IMR-90 (cell line): ENCODE measurements around the gene SLC5A10. TPM values are rescaled to one million over a fixed set of nuclear protein-coding genes. Genes with fewer than 3 reads are reported as not detected.

Experiments
- ATAC-seq: fragments of 200-7000 bp; cut with Tn5 transposase; 2 replicates; pipeline ENCODE4 v1.9.1; 2020; ENCODE audit warnings: low read depth, mild to moderate bottlenecking, moderate library complexity
- BruUV-seq: library from RNA; stranded (reverse); fragments of 400-500 nt; replicated peaks from 2 replicates; lab custom pipeline; 2021; lab: Mats Ljungman, UMichigan
- CTCF ChIA-PET: fragments of 300-600 bp; formaldehyde crosslinking; extraction: SDS; loops from one replicate; lab custom pipeline; 2021; ENCODE audit warnings: antibody characterized with exemption; lab: Yijun Ruan, JAX
- POLR2A ChIA-PET: fragments of 300-600 bp; sonication (Branson Sonifier 250); formaldehyde crosslinking; loops from one replicate; lab custom pipeline; 2022; ENCODE audit warnings: antibody characterized with exemption; ENCODE audit not compliant: unreplicated experiment; lab: Charles Lee
- DNase-seq: peaks from one replicate; pipeline ENCODE4 v3.0.0; 2013
- H2AFZ ChIP-seq: replicated peaks from 2 replicates; pipeline ENCODE3; 2013; ENCODE audit warnings: low read length, mild to moderate bottlenecking; ENCODE audit not compliant: poor library complexity
- H2AK5ac ChIP-seq: 2 replicates; pipeline ENCODE4 v1.6.1; 2013; ENCODE audit warnings: low read depth, low read length, inconsistent platforms
- H2AK9ac ChIP-seq: replicated peaks from 2 replicates; pipeline ENCODE3; 2013; ENCODE audit warnings: mild to moderate bottlenecking, low read depth, low read length, moderate library complexity; ENCODE audit not compliant: poor library complexity
- H2BK120ac ChIP-seq: 2 replicates; pipeline ENCODE4 v1.6.1; 2013; ENCODE audit warnings: low read depth, low read length, inconsistent platforms
- H2BK15ac ChIP-seq: 3 replicates; pipeline ENCODE4 v1.6.1; 2013; ENCODE audit warnings: low read depth, low read length, inconsistent platforms
- H2BK20ac ChIP-seq: 2 replicates; pipeline ENCODE4 v1.6.1; 2013; ENCODE audit warnings: low read depth, mild to moderate bottlenecking, inconsistent platforms, low read length, moderate library complexity
- H2BK5ac ChIP-seq: 2 replicates; pipeline ENCODE4 v1.6.1; 2013; ENCODE audit warnings: mild to moderate bottlenecking, low read depth, low read length, inconsistent platforms; ENCODE audit not compliant: poor library complexity, severe bottlenecking
- H3K14ac ChIP-seq: replicated peaks from 2 replicates; pipeline ENCODE4 v1.6.1; 2013; ENCODE audit warnings: low read depth, low read length, inconsistent platforms
- H3K18ac ChIP-seq: 2 replicates; pipeline ENCODE4 v1.6.1; 2013; ENCODE audit warnings: low read depth, low read length, control low read depth
- H3K23ac ChIP-seq: 2 replicates; pipeline ENCODE4 v1.6.1; 2013; ENCODE audit warnings: low read depth, low read length, inconsistent platforms
- H3K27ac ChIP-seq: 2 replicates; pipeline ENCODE4 v1.5.1; 2013; ENCODE audit warnings: mild to moderate bottlenecking, control low read depth, low read length; ENCODE audit not compliant: insufficient read depth
- H3K27me3 ChIP-seq: 2 replicates; pipeline ENCODE4 v1.6.1; 2013; ENCODE audit warnings: low read length; ENCODE audit not compliant: control insufficient read depth, insufficient read depth
- H3K36me3 ChIP-seq: 2 replicates; pipeline ENCODE4 v1.6.1; 2013; ENCODE audit warnings: low read length, mixed read lengths; ENCODE audit not compliant: control insufficient read depth, insufficient read depth
- H3K4ac ChIP-seq: 2 replicates; pipeline ENCODE4 v1.6.1; 2013; ENCODE audit warnings: low read depth, low read length, inconsistent platforms
- H3K4me1 ChIP-seq: 2 replicates; pipeline ENCODE4 v1.6.1; 2013; ENCODE audit warnings: low read length, mixed read lengths; ENCODE audit not compliant: control insufficient read depth, insufficient read depth
- H3K4me2 ChIP-seq: 2 replicates; pipeline ENCODE4 v1.6.1; 2013; ENCODE audit warnings: low read depth, mild to moderate bottlenecking, control low read depth, low read length, moderate library complexity
- H3K4me3 ChIP-seq: 2 replicates; pipeline ENCODE4 v1.5.1; 2013; ENCODE audit warnings: low read depth, mild to moderate bottlenecking, control low read depth, low read length, moderate library complexity; ENCODE audit not compliant: insufficient read depth
- H3K56ac ChIP-seq: 2 replicates; pipeline ENCODE4 v1.6.1; 2013; ENCODE audit warnings: low read length, inconsistent platforms; ENCODE audit not compliant: insufficient read depth; ENCODE audit errors: extremely low read depth
- H3K79me1 ChIP-seq, 2 experiments: 2 replicates each; pipeline ENCODE4 v1.6.1; 2013; ENCODE audit warnings: low read length in 2 of 2, inconsistent platforms in 1 of 2, low read depth in 1 of 2
- H3K9ac ChIP-seq: 2 replicates; pipeline ENCODE4 v1.6.1; 2013; ENCODE audit warnings: low read depth, low read length, control low read depth
- H3K9me1 ChIP-seq: 2 replicates; pipeline ENCODE4 v1.6.1; 2013; ENCODE audit warnings: low read length, inconsistent platforms; ENCODE audit not compliant: insufficient read depth
- H3K9me3 ChIP-seq: 2 replicates; pipeline ENCODE4 v1.6.1; 2013; ENCODE audit warnings: low read length; ENCODE audit not compliant: control insufficient read depth, insufficient read depth
- H4K20me1 ChIP-seq: 2 replicates; pipeline ENCODE4 v1.6.1; 2013; ENCODE audit warnings: low read length, inconsistent platforms; ENCODE audit not compliant: insufficient read depth
- H4K5ac ChIP-seq: 2 replicates; pipeline ENCODE4 v1.6.1; 2013; ENCODE audit warnings: mild to moderate bottlenecking, low read depth, low read length, control low read depth
- H4K8ac ChIP-seq, 2 experiments: 2 replicates each; pipeline ENCODE4 v1.6.1; 2013; ENCODE audit warnings: low read depth in 2 of 2, low read length in 2 of 2, control low read depth in 1 of 2, inconsistent platforms in 1 of 2
- H4K91ac ChIP-seq: 2 replicates; pipeline ENCODE4 v1.6.1; 2013; ENCODE audit warnings: low read depth, low read length, inconsistent platforms; ENCODE audit not compliant: insufficient read depth
- BHLHE40 ChIP-seq: fragments of 150-350 bp; IDR thresholded peaks from 2 replicates; pipeline ENCODE4 v1.6.1; 2016; ENCODE audit warnings: mild to moderate bottlenecking, low read depth, low read length
- CEBPB ChIP-seq: IDR thresholded peaks from 2 replicates; pipeline ENCODE4 v1.6.1; 2012; ENCODE audit warnings: low read depth, low read length, improper control_type of control experiment
- CHD1 ChIP-seq: IDR thresholded peaks from 2 replicates; pipeline ENCODE4 v1.6.1; 2012; ENCODE audit warnings: low read depth, low read length, improper control_type of control experiment
- CTCF ChIP-seq: conservative IDR thresholded peaks from 2 replicates; pipeline ENCODE4 v1.5.1; 2012; ENCODE audit warnings: mild to moderate bottlenecking, low read depth, low read length, improper control_type of control experiment
- ELK1 ChIP-seq: fragments of 150-350 bp; IDR thresholded peaks from 2 replicates; pipeline ENCODE4 v1.6.1; 2016; ENCODE audit warnings: low read depth, mild to moderate bottlenecking, low read length, moderate library complexity, borderline replicate concordance
- FOS ChIP-seq: fragments of 150-350 bp; IDR thresholded peaks from 2 replicates; pipeline ENCODE4 v1.6.1; 2016; ENCODE audit warnings: low read depth, low read length
- MAFK ChIP-seq: IDR thresholded peaks from 2 replicates; pipeline ENCODE4 v1.6.1; 2012; ENCODE audit warnings: low read depth, low read length, improper control_type of control experiment
- MAZ ChIP-seq: IDR thresholded peaks from 2 replicates; pipeline ENCODE4 v1.6.1; 2012; ENCODE audit warnings: low read depth, mild to moderate bottlenecking, low read length, improper control_type of control experiment, moderate library complexity, borderline replicate concordance
- MXI1 ChIP-seq: IDR thresholded peaks from 2 replicates; pipeline ENCODE4 v1.6.1; 2012; ENCODE audit warnings: low read depth, mild to moderate bottlenecking, low read length, moderate library complexity, borderline replicate concordance
- NFE2L2 ChIP-seq: fragments of 150-350 bp; IDR thresholded peaks from 2 replicates; pipeline ENCODE4 v1.6.1; 2016; ENCODE audit warnings: low read depth, mild to moderate bottlenecking, low read length
- POLR2A ChIP-seq: IDR thresholded peaks from 2 replicates; pipeline ENCODE4 v1.6.1; 2012; ENCODE audit warnings: mild to moderate bottlenecking, low read depth, low read length
- RAD21 ChIP-seq: IDR thresholded peaks from 2 replicates; pipeline ENCODE4 v1.6.1; 2012; ENCODE audit warnings: low read length, improper control_type of control experiment
- RCOR1 ChIP-seq: IDR thresholded peaks from 2 replicates; pipeline ENCODE4 v1.6.1; 2012; ENCODE audit warnings: mild to moderate bottlenecking, low read length, improper control_type of control experiment; ENCODE audit not compliant: insufficient replicate concordance
- RFX5 ChIP-seq: IDR thresholded peaks from 2 replicates; pipeline ENCODE4 v1.8.0; 2012; ENCODE audit warnings: low read depth, mild to moderate bottlenecking, low read length, moderate library complexity
- SMC3 ChIP-seq: fragments of 150-350 bp; IDR thresholded peaks from 2 replicates; pipeline ENCODE4 v1.6.1; 2016; ENCODE audit warnings: low read depth, mild to moderate bottlenecking, antibody characterized with exemption, low read length, moderate library complexity
- USF2 ChIP-seq: fragments of 150-350 bp; IDR thresholded peaks from 2 replicates; pipeline ENCODE4 v1.6.1; 2017; ENCODE audit warnings: mild to moderate bottlenecking, antibody characterized with exemption, low read length, low read depth
- WGBS, 2 experiments: methylation state at CpG; one replicate each; pipeline versions ENCODE4 v1.1.5 to v1.1.7; 2013; ENCODE audit warnings: missing lambda C conversion rate in 2 of 2; ENCODE audit not compliant: insufficient read length in 1 of 2; ENCODE audit errors: extremely low coverage in 2 of 2; 5-methylcytosine and 5-hydroxymethylcytosine counted together
- dilution Hi-C: fragments of 300-500 bp; cut with HindIII; formaldehyde crosslinking; loops from one replicate; pipeline ENCODE4 v1.14.3; 2018; ENCODE audit warnings: low sequenced_read_pairs; ENCODE audit not compliant: unreplicated experiment
- in situ Hi-C: fragments of 300-500 bp; cut with MboI; formaldehyde crosslinking; loops from 3 replicates; pipeline ENCODE4 v1.14.3; 2019; ENCODE audit warnings: low sequenced_read_pairs, inconsistent platforms, mixed read lengths
- intact Hi-C: fragments of 100-400 bp; cut with micrococcal nuclease; formaldehyde crosslinking; loops from 2 replicates; pipeline ENCODE4 v1.10.0; 2022
- polyA plus RNA-seq, 3 experiments: library from polyadenylated mRNA; depleted of rRNA; stranded (reverse); fragments of >200 nt; gene quantifications; 2 replicates each; pipeline ENCODE4 v1.2.3, GENCODE V29; 2012; ENCODE audit warnings: low replicate concordance in 1 of 3
- total RNA-seq: library from RNA; depleted of rRNA; stranded (reverse); fragments of >200 nt; gene quantifications from 2 replicates; pipeline ENCODE4 v1.2.3, GENCODE V29; 2012

SLC5A10 gene
- total and polyA plus RNA-seq, 2 of the 4 experiments (the other 2 are of a cell fraction), result not detected

GRCh38 chr17:18978655-18979054 is 26.7 kb downstream of the SLC5A10 start:
- H3K36me3 ChIP-seq, result peaks cover 35% of the 10 kb centered on the region
- H3K4me3 ChIP-seq, result no peak overlapping the region
- in situ Hi-C loops (no loop called here), intact Hi-C loops (no loop called here), dilution Hi-C loops (no loop called here)
- POLR2A ChIA-PET, result no interaction called here
- no peak overlapping the region for H2BK5ac ChIP-seq
- no peak overlapping the region for H3K9ac ChIP-seq
- peaks cover 10 to 48% of the 10 kb centered on the region in 2 experiments for H3K79me1 ChIP-seq
- ATAC-seq (no peak), DNase-seq (no peak)
- H3K4me2 ChIP-seq, result no peak overlapping the region
- no peak overlapping the region for H4K91ac ChIP-seq
- TF ChIP-seq USF2 (no peak), CEBPB (no peak), BHLHE40 (no peak), MAZ (no peak), MAFK (no peak), POLR2A (no peak), FOS (no peak), ELK1 (no peak), NFE2L2 (no peak), SMC3 (no peak), MXI1 (no peak), CTCF (no peak), RCOR1 (no peak), RFX5 (no peak), CHD1 (no peak), RAD21 (no peak)
- H2AFZ ChIP-seq, result no peak overlapping the region
- H2AK9ac ChIP-seq, result no peak overlapping the region
- H3K23ac ChIP-seq, result no peak overlapping the region
- no peak overlapping the region for H3K4ac ChIP-seq
- no peak overlapping the region for H3K18ac ChIP-seq
- H2BK15ac ChIP-seq, result no peak overlapping the region
- 95% methylated on average over 15 of the region's 17 CpGs; no CpG with 5 or more reads in 1 of the 2 experiments for WGBS, 2 experiments
- H3K56ac ChIP-seq, result no peak overlapping the region
- H2AK5ac ChIP-seq, result no peak overlapping the region
- BruUV-seq, result no TSS peak
- no peak overlapping the region for H3K27ac ChIP-seq
- no peak overlapping the region for H2BK20ac ChIP-seq
- H3K14ac ChIP-seq, result no peak overlapping the region
- H4K8ac ChIP-seq, result no peak overlapping the region
- H3K27me3 ChIP-seq, result no peaks in the 10 kb centered on the region
- H3K9me1 ChIP-seq, result peaks cover 18% of the 10 kb centered on the region
- no peak overlapping the region for H2BK120ac ChIP-seq
- H3K9me3 ChIP-seq, result no peaks in the 10 kb centered on the region
- CTCF ChIA-PET, result no interaction called here
- H4K20me1 ChIP-seq, result no peaks in the 10 kb centered on the region
- no peak overlapping the region for H4K5ac ChIP-seq
- H3K4me1 ChIP-seq, result peaks cover 19% of the 10 kb centered on the region
